RWPE1 (cell line): ENCODE measurements around the gene KIF1B.

Experiments used
- CTCF ChIA-PET: fragments of 350-600 bp; sonication (Branson Sonifier 250); formaldehyde crosslinking; extraction: SDS; loops from one replicate; lab custom pipeline; 2021; lab: Yijun Ruan, JAX
- POLR2A ChIA-PET: fragments of 400-600 bp; formaldehyde crosslinking; extraction: SDS; loops from one replicate; lab custom pipeline; 2020; ENCODE audit warnings: antibody characterized with exemption; ENCODE audit not compliant: low non-redundant PET; lab: Yijun Ruan, JAX
- DNase-seq: peaks from one replicate; pipeline ENCODE4 v3.0.0; 2012; ENCODE audit warnings: low spot score
- H3K27ac ChIP-seq: fragments of 450-650 bp; 2 replicates; pipeline ENCODE4 v1.5.1; 2017
- CTCF ChIP-seq: fragments of 450-650 bp; conservative IDR thresholded peaks from 2 replicates; pipeline ENCODE4 v1.5.1; 2017; ENCODE audit warnings: low read depth, mild to moderate bottlenecking

The KIF1B gene

GRCh38 chr1:10207810-10208209, 2.6 kb upstream of the KIF1B start:
- CTCF ChIA-PET, result no interaction called here
- no peak overlapping the region for H3K27ac ChIP-seq
- POLR2A ChIA-PET, result no interaction called here
- no peak for TF ChIP-seq CTCF
- DNase-seq, result no peak

GRCh38 chr1:10208537-10208936, 1.8 kb upstream of the KIF1B start:
- DNase-seq, result no peak
- H3K27ac ChIP-seq, result no peak overlapping the region
- TF ChIP-seq CTCF, result no peak
- POLR2A ChIA-PET, result no interaction called here
- CTCF ChIA-PET, result no interaction called here

- no peak for TF ChIP-seq CTCF
- H3K27ac ChIP-seq, result peak overlapping the region; percentile 97
- CTCF ChIA-PET, result interaction anchor here (0.6 to 1.6 kb wide), 12 partner anchors 11 to 621 kb away, joined by 3 to 5 read pairs (median 4); no protein-coding TSS in a partner anchor
- POLR2A ChIA-PET, result interaction anchor here (0.6 kb wide), 2 partner anchors 24 to 502 kb away, joined by 5 read pairs; no protein-coding TSS in a partner anchor
- DNase-seq, result no peak
Measured at GRCh38 chr1:10209590-10209904, 823 bp upstream of the KIF1B start.

- ChIA-PET CTCF (interaction anchor here (0.5 to 1.6 kb wide), 16 partner anchors 10 to 577 kb away, joined by 3 to 8 read pairs (median 4); no protein-coding TSS in a partner anchor), POLR2A (interaction anchor here (0.6 to 0.9 kb wide), 3 partner anchors 20 to 446 kb away, joined by 3 to 4 read pairs (median 3); no protein-coding TSS in a partner anchor)
- peak overlapping the region; percentile 97 for H3K27ac ChIP-seq
- TF ChIP-seq CTCF, result no peak
- DNase-seq, result peak; percentile 68
Measured at GRCh38 chr1:10210841-10211804, 753 bp downstream of the KIF1B start.

- POLR2A ChIA-PET, result interaction anchor here (0.6 kb wide), 1 partner anchor 132 kb away, joined by 3 read pairs; no protein-coding TSS in a partner anchor
- TF ChIP-seq CTCF, result no peak
- peak; percentile 26 for DNase-seq
- CTCF ChIA-PET, result interaction anchor here (0.6 kb wide), 1 partner anchor 55 kb away, joined by 3 read pairs; no protein-coding TSS in a partner anchor
- peak overlapping the region; percentile 97 for H3K27ac ChIP-seq
Measured at GRCh38 chr1:10211805-10212410, 1.5 kb downstream of the KIF1B start.

- ChIA-PET CTCF (no interaction called here), POLR2A (interaction anchor here (0.6 kb wide), 1 partner anchor 980 kb away, joined by 8 read pairs; no protein-coding TSS in a partner anchor)
- H3K27ac ChIP-seq, result no peak overlapping the region
- TF ChIP-seq CTCF, result no peak
- DNase-seq, result no peak
Measured at GRCh38 chr1:10212476-10212875, 2.1 kb downstream of the KIF1B start.
